OCI-LY3 (cell line): ENCODE results near the gene CTCF.

Source experiments
- H2AFZ ChIP-seq: fragments of 200-600, 300-600 bp; shearing (Covaris generic); 2 replicates; pipeline ENCODE4 v1.6.0; 2014; ENCODE audit warnings: antibody characterized with exemption, low read depth, low read length
- H3K27ac ChIP-seq: fragments of 200-600, 300-600 bp; sonication (generic); 2 replicates; pipeline ENCODE4 v1.5.1; 2014; ENCODE audit warnings: mild to moderate bottlenecking, low read length, moderate library complexity, mixed read lengths
- H3K27me3 ChIP-seq: fragments of 200-600, 300-600 bp; sonication (generic); 2 replicates; pipeline ENCODE4 v1.6.1; 2014; ENCODE audit warnings: low read depth, low read length, mixed read lengths
- H3K36me3 ChIP-seq: fragments of 200-600, 300-600 bp; sonication (generic); replicated peaks from 2 replicates; pipeline ENCODE3; 2014; ENCODE audit warnings: low read depth, low read length, mixed read lengths
- H3K4me1 ChIP-seq: fragments of 300-600, 200-600 bp; sonication (generic); 2 replicates; pipeline ENCODE4 v1.6.1; 2014; ENCODE audit warnings: low read length, mixed read lengths
- H3K4me2 ChIP-seq: fragments of 200-600, 300-600 bp; sonication (generic); 2 replicates; pipeline ENCODE4 v1.6.1; 2014; ENCODE audit warnings: low read length, mixed read lengths
- H3K4me3 ChIP-seq: fragments of 300-600, 200-600 bp; sonication (generic); 2 replicates; pipeline ENCODE4 v1.5.1; 2014; ENCODE audit warnings: antibody characterized with exemption, mild to moderate bottlenecking, low read length, moderate library complexity
- H3K79me2 ChIP-seq: fragments of 300-600, 200-600 bp; shearing (Covaris generic); 2 replicates; pipeline ENCODE4 v1.6.1; 2014; ENCODE audit warnings: mild to moderate bottlenecking, low read length, mixed read lengths
- H3K9ac ChIP-seq: fragments of 300-600, 200-600 bp; shearing (Covaris generic); 2 replicates; pipeline ENCODE4 v1.6.0; 2014; ENCODE audit warnings: mild to moderate bottlenecking, low read length, moderate library complexity
- H3K9me3 ChIP-seq: fragments of 200-600, 300-600 bp; shearing (Covaris generic); 2 replicates; pipeline ENCODE4 v1.6.1; 2014; ENCODE audit warnings: low read length, mixed read lengths; ENCODE audit not compliant: insufficient read depth
- H4K20me1 ChIP-seq: fragments of 200-600, 300-600 bp; sonication (generic); 2 replicates; pipeline ENCODE4 v1.6.1; 2016; ENCODE audit warnings: low read length, mixed read lengths; ENCODE audit not compliant: insufficient read depth
- EZH2phosphoT487 ChIP-seq: fragments of 200-600 bp; shearing (Covaris generic); IDR thresholded peaks from 2 replicates; pipeline ENCODE4 v1.6.1; 2018; ENCODE audit warnings: antibody characterized with exemption, mixed run types, low read depth
- TF ChIP-seq, protein P1 (sequence below): fragments of 200-600, 300-600 bp; sonication (generic); IDR thresholded peaks from 2 replicates; pipeline ENCODE4 v1.5.1; 2014; ENCODE audit warnings: antibody characterized with exemption, low read length, low read depth

CTCF gene

DNA sequence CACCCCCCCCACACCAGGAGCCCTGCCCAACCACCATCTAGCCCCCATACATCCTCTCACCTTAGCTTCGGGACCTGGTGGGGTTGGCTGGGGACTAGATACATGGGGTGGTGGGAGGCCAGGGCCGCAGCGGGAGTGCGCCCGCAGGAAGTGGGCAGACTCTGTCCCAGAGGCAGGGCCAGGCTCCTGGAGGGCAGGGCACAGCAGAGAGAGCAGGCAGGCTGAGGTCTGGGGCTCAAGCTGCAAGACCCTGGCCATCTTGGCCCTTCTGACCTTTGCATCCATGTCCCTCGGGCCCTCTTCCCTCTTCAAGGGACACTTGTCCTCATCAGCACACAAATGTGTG is 101.5 kb downstream of the CTCF start:
- peaks cover 12% of the 10 kb centered on the region for H3K79me2 ChIP-seq
- H4K20me1 ChIP-seq: no peaks in the 10 kb centered on the region
- H3K4me3 ChIP-seq: no peak overlapping the region
- H3K9ac ChIP-seq: no peak overlapping the region
- H3K27me3 ChIP-seq: no peaks in the 10 kb centered on the region
- TF ChIP-seq EZH2phosphoT487: no peak
- TF ChIP-seq, protein P1, sequence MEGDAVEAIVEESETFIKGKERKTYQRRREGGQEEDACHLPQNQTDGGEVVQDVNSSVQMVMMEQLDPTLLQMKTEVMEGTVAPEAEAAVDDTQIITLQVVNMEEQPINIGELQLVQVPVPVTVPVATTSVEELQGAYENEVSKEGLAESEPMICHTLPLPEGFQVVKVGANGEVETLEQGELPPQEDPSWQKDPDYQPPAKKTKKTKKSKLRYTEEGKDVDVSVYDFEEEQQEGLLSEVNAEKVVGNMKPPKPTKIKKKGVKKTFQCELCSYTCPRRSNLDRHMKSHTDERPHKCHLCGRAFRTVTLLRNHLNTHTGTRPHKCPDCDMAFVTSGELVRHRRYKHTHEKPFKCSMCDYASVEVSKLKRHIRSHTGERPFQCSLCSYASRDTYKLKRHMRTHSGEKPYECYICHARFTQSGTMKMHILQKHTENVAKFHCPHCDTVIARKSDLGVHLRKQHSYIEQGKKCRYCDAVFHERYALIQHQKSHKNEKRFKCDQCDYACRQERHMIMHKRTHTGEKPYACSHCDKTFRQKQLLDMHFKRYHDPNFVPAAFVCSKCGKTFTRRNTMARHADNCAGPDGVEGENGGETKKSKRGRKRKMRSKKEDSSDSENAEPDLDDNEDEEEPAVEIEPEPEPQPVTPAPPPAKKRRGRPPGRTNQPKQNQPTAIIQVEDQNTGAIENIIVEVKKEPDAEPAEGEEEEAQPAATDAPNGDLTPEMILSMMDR: no peak
- H3K4me2 ChIP-seq: no peak overlapping the region
- H3K27ac ChIP-seq: no peak overlapping the region
- H2AFZ ChIP-seq: no peak overlapping the region
- peaks cover 1% of the 10 kb centered on the region for H3K36me3 ChIP-seq
- peaks cover 35% of the 10 kb centered on the region for H3K4me1 ChIP-seq
- H3K9me3 ChIP-seq: no peaks in the 10 kb centered on the region

- no peak overlapping the region for H3K4me2 ChIP-seq
- H3K4me1 ChIP-seq: peaks cover 35% of the 10 kb centered on the region
- H3K9me3 ChIP-seq: no peaks in the 10 kb centered on the region
- H2AFZ ChIP-seq: no peak overlapping the region
- peaks cover 8% of the 10 kb centered on the region for H3K79me2 ChIP-seq
- no peak for TF ChIP-seq EZH2phosphoT487
- TF ChIP-seq, protein P1: no peak
- H3K9ac ChIP-seq: no peak overlapping the region
- H3K36me3 ChIP-seq: no peaks in the 10 kb centered on the region
- no peak overlapping the region for H3K4me3 ChIP-seq
- H3K27me3 ChIP-seq: no peaks in the 10 kb centered on the region
- no peaks in the 10 kb centered on the region for H4K20me1 ChIP-seq
- H3K27ac ChIP-seq: no peak overlapping the region
Measured at GRCh38 chr16:67664258-67664657, 101.9 kb downstream of the CTCF start.

DNA sequence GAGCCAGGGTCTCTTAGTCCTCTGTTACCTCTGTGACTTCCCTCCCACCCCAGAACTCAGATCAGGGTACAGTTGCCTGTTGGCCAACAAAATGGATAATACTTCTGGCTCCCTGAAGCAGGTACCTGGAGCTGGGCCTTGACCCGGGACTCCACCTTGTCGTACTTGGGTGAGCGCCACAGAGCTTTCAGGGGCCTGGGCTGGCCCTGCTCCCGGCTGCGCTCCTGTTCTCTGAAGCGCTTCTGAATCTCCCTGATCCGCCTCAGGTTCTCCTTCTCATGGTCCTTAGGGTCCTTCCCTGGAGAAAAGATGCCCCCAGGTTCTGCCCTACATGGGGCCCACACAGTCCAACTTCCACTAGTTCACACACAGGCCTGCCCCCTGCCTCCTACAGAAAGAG is 102.5 kb downstream of the CTCF start:
- no peaks in the 10 kb centered on the region for H3K9me3 ChIP-seq
- H3K27me3 ChIP-seq: no peaks in the 10 kb centered on the region
- no peak overlapping the region for H3K9ac ChIP-seq
- H3K36me3 ChIP-seq: no peaks in the 10 kb centered on the region
- no peak overlapping the region for H3K4me3 ChIP-seq
- H2AFZ ChIP-seq: no peak overlapping the region
- peaks cover 41% of the 10 kb centered on the region for H3K4me1 ChIP-seq
- peaks cover 2% of the 10 kb centered on the region for H3K79me2 ChIP-seq
- H3K27ac ChIP-seq: no peak overlapping the region
- no peaks in the 10 kb centered on the region for H4K20me1 ChIP-seq
- H3K4me2 ChIP-seq: no peak overlapping the region
- TF ChIP-seq EZH2phosphoT487: no peak
- TF ChIP-seq, protein P1: no peak

- TF ChIP-seq, protein P1: no peak
- TF ChIP-seq EZH2phosphoT487: no peak
- Histone ChIP-seq H3K79me2 (no peaks in the 10 kb centered on the region), H2AFZ (no peak overlapping the region), H3K27me3 (no peaks in the 10 kb centered on the region), H3K27ac (no peak overlapping the region), H4K20me1 (no peaks in the 10 kb centered on the region), H3K36me3 (no peaks in the 10 kb centered on the region), H3K4me2 (peak overlapping the region; percentile 99), H3K4me3 (peak overlapping the region; percentile 92), H3K4me1 (peaks cover 44% of the 10 kb centered on the region), H3K9ac (peak overlapping the region; percentile 94), H3K9me3 (no peaks in the 10 kb centered on the region)
Measured at GRCh38 chr16:67665598-67665997, 103.3 kb downstream of the CTCF start.
